ENCODE measurements around the gene KERA.
"Not testable (repeated sequence)": the region's sequence is repeated elsewhere in the genome, so short reads cannot be mapped to it uniquely, and the experiment has no call there.

Gene KERA

DNA sequence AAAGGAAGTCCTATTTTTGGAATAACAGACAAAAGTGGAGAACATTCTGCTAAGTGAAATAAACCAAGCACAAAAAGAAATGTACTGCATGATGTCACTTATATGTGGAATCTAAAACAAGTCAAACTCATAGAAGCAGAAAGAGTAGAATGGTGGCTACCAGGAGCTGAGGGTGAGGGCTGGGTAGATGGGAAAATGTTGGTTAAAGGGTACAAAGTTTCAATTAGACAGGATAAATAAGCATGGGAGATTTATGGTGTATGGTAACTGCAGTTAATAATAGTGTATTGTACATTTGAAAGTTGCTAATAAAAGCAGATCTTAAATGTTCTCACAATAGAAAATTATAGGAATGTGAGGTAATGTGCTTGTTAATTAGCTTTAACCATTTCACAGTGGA lies 40.6 kb upstream of the KERA start:
- no peak overlapping the region for H3K4me3 ChIP-seq (ENCODE audit: low read depth, low read length)
- H3K4me1 ChIP-seq (ENCODE audit: control insufficient read depth, insufficient read depth, low read length, unreplicated experiment): peaks cover 35% of the 10 kb centered on the region
- H3K27ac ChIP-seq (ENCODE audit: low read depth, low read length): peak overlapping the region; percentile 25; the same call in 1 of the 2 replicates
- H3K27me3 ChIP-seq (ENCODE audit: insufficient read depth, low read length): no peaks in the 10 kb centered on the region
- H3K36me3 ChIP-seq (ENCODE audit: insufficient read depth, low read length): no peaks in the 10 kb centered on the region
- peak overlapping the region; percentile 28 for H2AFZ ChIP-seq (ENCODE audit: low read length, unreplicated experiment)
- no peaks in the 10 kb centered on the region for H3K79me2 ChIP-seq (ENCODE audit: control insufficient read depth, insufficient read depth, low read length, unreplicated experiment)

DNA sequence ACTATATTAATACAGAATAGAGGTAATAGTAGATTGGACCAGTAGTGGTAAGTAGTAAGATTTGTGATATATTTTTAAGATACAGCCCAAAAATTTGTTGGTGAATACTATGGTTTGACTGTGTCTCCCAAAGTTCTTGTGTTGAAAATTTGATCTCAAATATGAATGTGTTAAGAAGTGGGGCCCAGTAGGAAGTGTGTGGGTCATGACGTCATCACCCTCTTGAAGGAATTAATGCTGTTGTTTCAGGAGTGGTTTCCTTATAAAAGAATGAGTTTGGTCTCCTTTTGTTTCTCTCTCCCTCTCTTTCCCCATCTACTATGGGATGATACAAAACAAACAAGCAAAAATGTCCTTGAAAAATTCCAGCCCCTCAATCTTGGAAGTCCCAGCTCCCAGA lies 37.1 kb upstream of the KERA start:
- Histone ChIP-seq H3K4me3 (ENCODE audit: low read depth, low read length) (no peak overlapping the region), H2AFZ (ENCODE audit: low read length, unreplicated experiment) (peak overlapping the region; percentile 99), H3K79me2 (ENCODE audit: control insufficient read depth, insufficient read depth, low read length, unreplicated experiment) (no peaks in the 10 kb centered on the region)

DNA sequence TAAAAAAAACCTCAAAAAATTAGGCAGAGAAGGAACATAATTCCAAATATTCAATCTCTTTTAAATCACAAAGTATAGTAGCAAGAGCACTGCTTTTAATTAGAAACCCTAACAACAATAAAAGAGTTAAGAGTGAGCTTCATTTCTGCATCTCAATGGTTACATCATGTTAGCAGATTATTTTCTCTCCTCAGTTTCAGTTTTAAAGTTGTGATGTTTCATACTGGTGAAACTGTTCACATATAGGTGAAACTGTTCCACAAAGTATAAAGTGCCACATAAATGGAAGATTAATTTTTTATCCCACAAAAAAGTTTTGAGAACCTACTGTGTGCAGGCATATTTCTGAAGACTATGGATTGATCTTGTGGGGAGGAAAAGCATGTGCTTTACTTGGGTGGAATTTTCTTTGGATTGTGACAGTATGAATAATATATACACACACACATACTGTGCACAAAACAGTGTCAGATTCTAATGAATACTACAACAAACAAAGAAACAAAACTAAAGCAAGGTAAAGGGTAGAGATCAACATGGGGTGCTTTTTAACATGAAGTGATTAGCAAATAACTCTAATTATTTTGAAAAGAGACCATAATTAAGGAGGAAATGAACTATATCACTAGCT lies 36.3 kb upstream of the KERA start:
- Histone ChIP-seq H2AFZ (ENCODE audit: low read length, unreplicated experiment) (peak overlapping the region; percentile 99), H3K36me3 (ENCODE audit: insufficient read depth, low read length) (no peaks in the 10 kb centered on the region)

More for the DNA sequence above, 37.1 kb upstream of the KERA start:
- Histone ChIP-seq H3K4me1 (ENCODE audit: control insufficient read depth, insufficient read depth, low read length, unreplicated experiment) (peaks cover 32% of the 10 kb centered on the region), H3K36me3 (ENCODE audit: insufficient read depth, low read length) (no peaks in the 10 kb centered on the region), H3K27me3 (ENCODE audit: insufficient read depth, low read length) (no peaks in the 10 kb centered on the region), H3K27ac (ENCODE audit: low read depth, low read length) (no peak overlapping the region)

DNA sequence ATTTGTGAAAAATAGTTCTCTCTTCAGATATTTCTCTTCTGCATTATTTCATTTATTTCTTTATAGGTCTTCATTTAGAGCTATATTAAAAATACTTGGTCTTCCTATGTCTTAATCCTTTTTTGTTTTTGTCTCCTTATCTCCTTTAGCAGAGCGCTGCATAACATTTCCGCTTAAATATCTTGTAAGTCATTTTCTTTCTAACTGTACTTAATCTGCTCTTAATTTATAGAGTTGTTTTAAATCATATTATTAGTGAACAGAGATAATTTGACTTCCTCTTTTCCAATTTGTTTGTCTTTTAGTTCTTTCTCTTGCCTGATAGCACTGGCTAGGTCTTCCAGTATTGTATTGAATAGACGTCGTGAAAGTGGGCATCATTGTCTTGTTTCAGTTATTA lies 35.5 kb upstream of the KERA start:
- peak overlapping the region; percentile 67 for H3K4me3 ChIP-seq (ENCODE audit: low read depth, low read length)
- no peaks in the 10 kb centered on the region for H3K79me2 ChIP-seq (ENCODE audit: control insufficient read depth, insufficient read depth, low read length, unreplicated experiment)
- H3K27ac ChIP-seq (ENCODE audit: low read depth, low read length): no peak overlapping the region
- H3K27me3 ChIP-seq (ENCODE audit: insufficient read depth, low read length): no peaks in the 10 kb centered on the region
- peaks cover 18% of the 10 kb centered on the region for H3K4me1 ChIP-seq (ENCODE audit: control insufficient read depth, insufficient read depth, low read length, unreplicated experiment)
- H2AFZ ChIP-seq (ENCODE audit: low read length, unreplicated experiment): peak overlapping the region; percentile 99
- no peaks in the 10 kb centered on the region for H3K36me3 ChIP-seq (ENCODE audit: insufficient read depth, low read length)

More for the DNA sequence above, 36.3 kb upstream of the KERA start:
- no peaks in the 10 kb centered on the region for H3K79me2 ChIP-seq (ENCODE audit: control insufficient read depth, insufficient read depth, low read length, unreplicated experiment)
- H3K4me3 ChIP-seq (ENCODE audit: low read depth, low read length): peak overlapping the region; percentile 67
- peaks cover 24% of the 10 kb centered on the region for H3K4me1 ChIP-seq (ENCODE audit: control insufficient read depth, insufficient read depth, low read length, unreplicated experiment)
- no peak overlapping the region; the same call in 1 of the 2 replicates for H3K27ac ChIP-seq (ENCODE audit: low read depth, low read length)
- no peaks in the 10 kb centered on the region for H3K27me3 ChIP-seq (ENCODE audit: insufficient read depth, low read length)

DNA sequence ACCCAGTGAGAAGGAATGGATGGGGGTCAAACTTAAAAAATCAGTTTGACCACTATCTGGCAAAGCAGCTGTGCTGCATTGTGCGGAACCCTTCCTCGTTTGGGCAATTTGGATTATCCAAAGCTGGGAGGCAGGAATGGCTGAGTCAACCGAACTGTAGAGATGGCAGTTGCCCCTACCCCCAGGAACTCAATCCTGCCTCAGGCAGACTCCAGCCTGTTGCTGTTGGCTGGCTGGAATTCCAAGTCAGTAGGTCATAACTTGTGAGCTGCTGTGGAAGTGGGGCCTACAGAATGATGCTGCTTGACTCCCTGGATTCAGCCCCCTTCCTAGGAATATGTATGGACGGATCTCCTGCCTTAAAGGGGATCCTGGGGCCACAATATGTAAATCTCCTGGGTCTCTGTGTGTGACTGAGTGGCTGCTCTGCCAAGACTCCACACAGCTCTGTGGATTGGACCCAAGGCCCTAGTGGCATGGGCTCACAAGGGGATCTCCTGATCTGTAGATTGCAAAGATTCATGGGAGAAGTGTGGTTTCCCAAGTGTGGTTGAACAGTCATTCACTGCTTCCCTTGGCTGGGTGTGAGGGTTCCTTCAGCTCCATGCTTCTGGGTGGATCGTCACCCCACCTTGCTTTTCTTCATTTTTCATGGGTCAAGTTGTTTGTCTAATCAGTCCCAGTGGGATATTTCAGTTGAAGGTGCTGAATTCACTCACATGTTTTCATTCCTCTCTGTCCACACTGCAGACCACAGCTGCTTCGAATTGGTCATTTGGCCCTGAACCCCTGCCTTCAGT lies 34.3 kb upstream of the KERA start:
- no peaks in the 10 kb centered on the region for H3K36me3 ChIP-seq (ENCODE audit: insufficient read depth, low read length)
- H2AFZ ChIP-seq (ENCODE audit: low read length, unreplicated experiment): no peak overlapping the region
- no peak overlapping the region for H3K27ac ChIP-seq (ENCODE audit: low read depth, low read length)
- no peaks in the 10 kb centered on the region for H3K27me3 ChIP-seq (ENCODE audit: insufficient read depth, low read length)
- no peaks in the 10 kb centered on the region for H3K79me2 ChIP-seq (ENCODE audit: control insufficient read depth, insufficient read depth, low read length, unreplicated experiment)
- H3K4me3 ChIP-seq (ENCODE audit: low read depth, low read length): no peak overlapping the region
- peaks cover 16% of the 10 kb centered on the region for H3K4me1 ChIP-seq (ENCODE audit: control insufficient read depth, insufficient read depth, low read length, unreplicated experiment)

DNA sequence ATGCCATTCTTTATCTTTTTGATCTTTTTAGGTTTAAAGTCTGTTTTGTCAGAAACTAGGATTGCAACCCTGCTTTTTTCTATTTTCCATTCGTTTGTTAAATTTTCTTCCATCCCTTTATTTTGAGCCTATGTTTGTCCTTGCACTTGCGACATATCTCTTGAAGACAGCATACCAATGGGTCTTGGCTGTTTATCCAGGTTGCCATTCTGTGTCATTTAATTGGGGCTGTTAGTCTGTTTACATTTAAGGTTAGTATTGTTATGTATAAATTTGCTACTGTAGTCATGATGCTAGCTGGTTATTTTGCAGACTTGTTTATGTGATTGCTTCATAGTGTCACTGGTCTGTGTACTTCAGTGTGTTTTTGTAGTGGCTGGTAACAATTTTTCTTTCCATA lies 32.1 kb upstream of the KERA start:
- H3K27ac ChIP-seq (ENCODE audit: low read depth, low read length); H3K79me2 ChIP-seq (ENCODE audit: control insufficient read depth, insufficient read depth, low read length, unreplicated experiment); H3K4me3 ChIP-seq (ENCODE audit: low read depth, low read length); H2AFZ ChIP-seq (ENCODE audit: low read length, unreplicated experiment); H3K36me3 ChIP-seq (ENCODE audit: insufficient read depth, low read length); H3K27me3 ChIP-seq (ENCODE audit: insufficient read depth, low read length): not testable (repeated sequence)
- H3K4me1 ChIP-seq (ENCODE audit: control insufficient read depth, insufficient read depth, low read length, unreplicated experiment): peaks cover 14% of the 10 kb centered on the region

- H2AFZ ChIP-seq (ENCODE audit: low read length, unreplicated experiment): no peak overlapping the region
- no peaks in the 10 kb centered on the region for H3K79me2 ChIP-seq (ENCODE audit: control insufficient read depth, insufficient read depth, low read length, unreplicated experiment)
- no peak overlapping the region for H3K4me3 ChIP-seq (ENCODE audit: low read depth, low read length)
- H3K27ac ChIP-seq (ENCODE audit: low read depth, low read length): no peak overlapping the region
- no peaks in the 10 kb centered on the region for H3K4me1 ChIP-seq (ENCODE audit: control insufficient read depth, insufficient read depth, low read length, unreplicated experiment)
- no peaks in the 10 kb centered on the region for H3K36me3 ChIP-seq (ENCODE audit: insufficient read depth, low read length)
- H3K27me3 ChIP-seq (ENCODE audit: insufficient read depth, low read length): no peaks in the 10 kb centered on the region
These were observed 22.2 kb upstream of the KERA start for GRCh38 chr12:91080041-91080440.

DNA sequence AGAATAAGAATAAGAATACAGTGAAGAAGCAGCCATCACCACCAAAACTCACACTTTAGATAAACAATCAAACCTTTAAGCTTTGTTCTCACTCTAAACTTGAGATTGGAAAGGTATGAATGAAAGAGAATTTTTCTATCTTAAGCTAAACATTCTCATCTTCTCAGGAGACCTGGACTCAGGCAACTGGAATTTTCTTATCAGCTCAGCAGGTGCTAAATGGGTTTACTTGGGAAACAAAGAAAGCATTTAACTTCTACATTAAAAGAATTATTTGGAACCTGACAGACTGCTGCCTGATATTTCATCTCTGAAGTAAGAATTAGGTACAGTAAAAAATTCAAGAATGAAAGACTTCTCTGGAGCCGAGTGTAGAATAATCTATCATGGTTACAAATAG lies 20.7 kb upstream of the KERA start:
- Histone ChIP-seq H3K27ac (ENCODE audit: low read depth, low read length) (no peak overlapping the region), H3K79me2 (ENCODE audit: control insufficient read depth, insufficient read depth, low read length, unreplicated experiment) (no peaks in the 10 kb centered on the region), H3K27me3 (ENCODE audit: insufficient read depth, low read length) (no peaks in the 10 kb centered on the region), H3K4me3 (ENCODE audit: low read depth, low read length) (no peak overlapping the region), H3K36me3 (ENCODE audit: insufficient read depth, low read length) (no peaks in the 10 kb centered on the region), H2AFZ (ENCODE audit: low read length, unreplicated experiment) (no peak overlapping the region), H3K4me1 (ENCODE audit: control insufficient read depth, insufficient read depth, low read length, unreplicated experiment) (no peaks in the 10 kb centered on the region)

- Histone ChIP-seq H3K4me1 (ENCODE audit: control insufficient read depth, insufficient read depth, low read length, unreplicated experiment) (no peaks in the 10 kb centered on the region), H2AFZ (ENCODE audit: low read length, unreplicated experiment) (no peak overlapping the region), H3K27me3 (ENCODE audit: insufficient read depth, low read length) (no peaks in the 10 kb centered on the region), H3K36me3 (ENCODE audit: insufficient read depth, low read length) (no peaks in the 10 kb centered on the region), H3K4me3 (ENCODE audit: low read depth, low read length) (no peak overlapping the region), H3K27ac (ENCODE audit: low read depth, low read length) (no peak overlapping the region), H3K79me2 (ENCODE audit: control insufficient read depth, insufficient read depth, low read length, unreplicated experiment) (no peaks in the 10 kb centered on the region)
These were observed 19.6 kb upstream of the KERA start for GRCh38 chr12:91077228-91077954.

DNA sequence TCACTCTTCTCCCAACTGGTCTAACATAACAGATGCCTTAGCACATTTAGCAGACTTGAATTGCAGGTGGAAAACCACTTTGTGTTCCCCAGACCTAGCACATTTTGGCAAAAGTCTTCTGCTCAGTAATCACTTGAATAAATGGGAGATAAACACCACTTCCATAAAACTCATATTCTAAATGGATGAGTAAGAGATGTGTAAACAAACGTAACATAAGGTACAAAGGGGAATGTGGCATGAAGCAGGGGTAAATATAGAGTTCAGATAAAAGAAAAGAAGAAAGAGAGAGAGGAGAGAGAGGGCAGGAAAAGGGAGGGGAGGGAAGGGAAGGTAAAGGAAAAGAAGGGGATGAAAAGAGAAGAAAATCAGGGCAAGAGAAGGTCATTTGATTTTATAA lies 17.0 kb upstream of the KERA start:
- Histone ChIP-seq H3K27ac (ENCODE audit: low read depth, low read length) (no peak overlapping the region), H3K4me1 (ENCODE audit: control insufficient read depth, insufficient read depth, low read length, unreplicated experiment) (no peaks in the 10 kb centered on the region), H3K79me2 (ENCODE audit: control insufficient read depth, insufficient read depth, low read length, unreplicated experiment) (no peaks in the 10 kb centered on the region), H3K27me3 (ENCODE audit: insufficient read depth, low read length) (no peaks in the 10 kb centered on the region), H3K4me3 (ENCODE audit: low read depth, low read length) (no peak overlapping the region), H3K36me3 (ENCODE audit: insufficient read depth, low read length) (no peaks in the 10 kb centered on the region), H2AFZ (ENCODE audit: low read length, unreplicated experiment) (no peak overlapping the region)

All from ACC112 (cell line).